Measurements from ENCODE around the gene GMDS.

- TF ChIP-seq CTCF (IDR thresholded peaks at IDR 0.05) (no peak), POLR2A (IDR thresholded peaks at IDR 0.05) (no peak)
Observed at GRCh38 chr6:1855890-1856289, 389.5 kb downstream of the GMDS start.
